Measurements from ENCODE around the gene MAML2. TPM values are rescaled to one million over a fixed set of nuclear protein-coding genes. Genes with fewer than 3 reads are reported as not detected.

Gene MAML2
- total RNA-seq, 1 experiment from 2014 or later: 2.7 TPM

DNA sequence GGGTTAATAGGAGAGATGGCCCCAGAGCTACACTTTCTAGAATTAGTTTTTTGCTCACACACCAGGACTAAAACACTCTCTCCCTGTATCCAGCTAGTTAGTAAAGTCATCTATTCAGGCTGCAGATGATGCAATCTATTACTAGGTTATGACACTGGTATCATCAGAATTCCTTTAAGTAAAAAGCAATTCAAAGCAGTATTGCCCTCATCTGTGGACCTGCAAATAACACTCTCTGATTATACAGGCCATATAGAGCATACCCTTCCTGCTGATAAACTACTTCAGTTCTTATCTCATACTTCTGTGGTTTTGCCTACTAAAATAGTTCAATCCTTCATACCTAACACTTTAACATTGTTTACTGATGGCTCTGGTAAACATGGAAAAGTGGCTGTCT, 405.6 kb downstream of the MAML2 start:
- Mint-ChIP-seq H3K9me3 (peaks cover 0 to 3% of the 10 kb centered on the region in 2 experiments; a peak in 1 of 5 replicates), H3K27me3 (ENCODE audit: low read depth) (no peaks in the 10 kb centered on the region; the same call in 1 of the 2 replicates), H3K4me3 (no peak overlapping the region), H3K27ac (no peak overlapping the region), H3K36me3 (ENCODE audit: insufficient read depth in 1 of 3, low read depth in 3 of 3) (no peaks in the 10 kb centered on the region), H3K4me1 (no peaks in the 10 kb centered on the region)
- no peak overlapping the region for H3K14ac ChIP-seq (ENCODE audit: insufficient read depth, low read length)
- H3K79me1 ChIP-seq (ENCODE audit: insufficient read depth, low read depth, low read length, poor library complexity, severe bottlenecking): no peaks in the 10 kb centered on the region
- H3K4me2 ChIP-seq (ENCODE audit: insufficient read depth, insufficient read length, low read length): no peak overlapping the region
- H3K9ac ChIP-seq (ENCODE audit: extremely low read depth, insufficient read length, low read length): no peak overlapping the region
- no peak overlapping the region for H4K8ac ChIP-seq (replicated peaks; ENCODE audit: insufficient read length, low read depth, low read length)
- TF ChIP-seq, protein P1, sequence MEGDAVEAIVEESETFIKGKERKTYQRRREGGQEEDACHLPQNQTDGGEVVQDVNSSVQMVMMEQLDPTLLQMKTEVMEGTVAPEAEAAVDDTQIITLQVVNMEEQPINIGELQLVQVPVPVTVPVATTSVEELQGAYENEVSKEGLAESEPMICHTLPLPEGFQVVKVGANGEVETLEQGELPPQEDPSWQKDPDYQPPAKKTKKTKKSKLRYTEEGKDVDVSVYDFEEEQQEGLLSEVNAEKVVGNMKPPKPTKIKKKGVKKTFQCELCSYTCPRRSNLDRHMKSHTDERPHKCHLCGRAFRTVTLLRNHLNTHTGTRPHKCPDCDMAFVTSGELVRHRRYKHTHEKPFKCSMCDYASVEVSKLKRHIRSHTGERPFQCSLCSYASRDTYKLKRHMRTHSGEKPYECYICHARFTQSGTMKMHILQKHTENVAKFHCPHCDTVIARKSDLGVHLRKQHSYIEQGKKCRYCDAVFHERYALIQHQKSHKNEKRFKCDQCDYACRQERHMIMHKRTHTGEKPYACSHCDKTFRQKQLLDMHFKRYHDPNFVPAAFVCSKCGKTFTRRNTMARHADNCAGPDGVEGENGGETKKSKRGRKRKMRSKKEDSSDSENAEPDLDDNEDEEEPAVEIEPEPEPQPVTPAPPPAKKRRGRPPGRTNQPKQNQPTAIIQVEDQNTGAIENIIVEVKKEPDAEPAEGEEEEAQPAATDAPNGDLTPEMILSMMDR (conservative IDR thresholded peaks at IDR 0.05): no peak
- DNase-seq: no peak
- no peak overlapping the region for H2BK15ac ChIP-seq (ENCODE audit: low read depth, low read length)
- no peak overlapping the region for H3K56ac ChIP-seq (ENCODE audit: insufficient read length, low read depth, low read length)
- no peak overlapping the region for H2BK5ac ChIP-seq (ENCODE audit: insufficient read length, low read length)
- no peak overlapping the region for H2BK12ac ChIP-seq (ENCODE audit: insufficient read length, low read depth, low read length)
- H3K23ac ChIP-seq (ENCODE audit: insufficient read length, low read depth, low read length): no peak overlapping the region
- H2AFZ ChIP-seq (ENCODE audit: low read length): no peak overlapping the region
- H4K91ac ChIP-seq (ENCODE audit: insufficient read length, low read depth, low read length): no peak overlapping the region
- no peak overlapping the region for H4K5ac ChIP-seq (ENCODE audit: insufficient read length, low read depth, low read length)
- no peaks in the 10 kb centered on the region for H3K23me2 ChIP-seq (ENCODE audit: insufficient read length, low read depth, low read length, poor library complexity, severe bottlenecking)
- no peak overlapping the region for H3K18ac ChIP-seq (ENCODE audit: insufficient read length, low read depth, low read length)
- H3K9me3 ChIP-seq (ENCODE audit: control insufficient read depth, low read depth, low read length): no peaks in the 10 kb centered on the region
- no peak overlapping the region for H2BK20ac ChIP-seq (ENCODE audit: low read depth, low read length, poor library complexity, severe bottlenecking)
- H4K20me1 ChIP-seq (ENCODE audit: control insufficient read depth, insufficient read depth, insufficient read length): no peaks in the 10 kb centered on the region
- no peak overlapping the region for H2AK5ac ChIP-seq (ENCODE audit: insufficient read length, low read length)
- no peak overlapping the region for H2BK120ac ChIP-seq (ENCODE audit: low read depth, low read length, poor library complexity, severe bottlenecking)
- H3T11ph ChIP-seq (ENCODE audit: low read length): no peak overlapping the region
- no peak overlapping the region for H3K27ac ChIP-seq (ENCODE audit: insufficient read length, low read depth, low read length)
- no peaks in the 10 kb centered on the region for H3K79me2 ChIP-seq (ENCODE audit: insufficient read depth, low read length)
- no peaks in the 10 kb centered on the region for H3K27me3 ChIP-seq (ENCODE audit: insufficient read depth, low read length)
- H3K4me1 ChIP-seq (ENCODE audit: insufficient read depth, low read length): no peaks in the 10 kb centered on the region
- H3K4ac ChIP-seq (ENCODE audit: low read depth, low read length): no peak overlapping the region
